ENCODE results near the gene TXLNG.
A peak's percentile ranks its signal among the peaks of the same experiment; 100 is the strongest.

The TXLNG gene

GRCh38 chrX:16828124-16828908 lies 42.0 kb downstream of the TXLNG start (continued):
- 0 out of 2 replicates have a peak, but pooled peaks have one; percentile 23 for TF ChIP-seq ZNF580 (tag by site-specific recombination; IDR thresholded peaks at IDR 0.05)
- TF ChIP-seq ZNF2 (tag by site-specific recombination; IDR thresholded peaks at IDR 0.05) = no peak
- TF ChIP-seq SP3 (tag by site-specific recombination; IDR thresholded peaks at IDR 0.05) = 0 out of 2 replicates have a peak, but pooled peaks have one; percentile 19
- no peak for TF ChIP-seq BCL11B (tag by site-specific recombination; IDR thresholded peaks at IDR 0.05; ENCODE audit: low read depth)
- 0 out of 2 replicates have a peak, but pooled peaks have one; percentile 18 for TF ChIP-seq TSHZ1 (tag by site-specific recombination; IDR thresholded peaks at IDR 0.05; ENCODE audit: borderline replicate concordance)
- 0 out of 2 replicates have a peak, but pooled peaks have one; percentile 24 for TF ChIP-seq PATZ1 (tag by site-specific recombination; IDR thresholded peaks at IDR 0.05)
- no peak for TF ChIP-seq ZNF624 (tag by site-specific recombination; IDR thresholded peaks at IDR 0.05)
- no peak for TF ChIP-seq ZNF623 (tag by site-specific recombination; IDR thresholded peaks at IDR 0.05)
- TF ChIP-seq ZNF544 (tag by site-specific recombination; IDR thresholded peaks at IDR 0.05) = no peak
- TF ChIP-seq ZNF558 (tag by site-specific recombination; IDR thresholded peaks at IDR 0.05) = 0 out of 2 replicates have a peak, but pooled peaks have one; percentile 28
- TF ChIP-seq ZNF530 (tag by site-specific recombination; IDR thresholded peaks at IDR 0.05; ENCODE audit: low read depth) = no peak
- 0 out of 2 replicates have a peak, but pooled peaks have one; percentile 21 for TF ChIP-seq ZFP37 (tag by site-specific recombination; IDR thresholded peaks at IDR 0.05)
- no peak for TF ChIP-seq ZNF585B (tag by site-specific recombination; IDR thresholded peaks at IDR 0.05)
- no peak for TF ChIP-seq HIC1 (tag by site-specific recombination; IDR thresholded peaks at IDR 0.05)
- peak; percentile 31; the same call in 1 of the 2 replicates for TF ChIP-seq ZNF140 (tag by site-specific recombination; IDR thresholded peaks at IDR 0.05)
- no peak for TF ChIP-seq ZNF658 (tag by site-specific recombination; IDR thresholded peaks at IDR 0.05)
- no peak for TF ChIP-seq ZNF830 (tag by site-specific recombination; IDR thresholded peaks at IDR 0.05; ENCODE audit: low read depth)
- TF ChIP-seq, protein P1, sequence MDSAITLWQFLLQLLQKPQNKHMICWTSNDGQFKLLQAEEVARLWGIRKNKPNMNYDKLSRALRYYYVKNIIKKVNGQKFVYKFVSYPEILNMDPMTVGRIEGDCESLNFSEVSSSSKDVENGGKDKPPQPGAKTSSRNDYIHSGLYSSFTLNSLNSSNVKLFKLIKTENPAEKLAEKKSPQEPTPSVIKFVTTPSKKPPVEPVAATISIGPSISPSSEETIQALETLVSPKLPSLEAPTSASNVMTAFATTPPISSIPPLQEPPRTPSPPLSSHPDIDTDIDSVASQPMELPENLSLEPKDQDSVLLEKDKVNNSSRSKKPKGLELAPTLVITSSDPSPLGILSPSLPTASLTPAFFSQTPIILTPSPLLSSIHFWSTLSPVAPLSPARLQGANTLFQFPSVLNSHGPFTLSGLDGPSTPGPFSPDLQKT (IDR thresholded peaks at IDR 0.05; ENCODE audit: borderline replicate concordance, low read depth, low read length) = no peak
- TF ChIP-seq IKZF3 (tag by site-specific recombination; IDR thresholded peaks at IDR 0.05) = peak; percentile 26; the same call in 1 of the 2 replicates
- no peak for TF ChIP-seq ZNF645 (tag by site-specific recombination; IDR thresholded peaks at IDR 0.05)
- TF ChIP-seq KLF8 (tag by site-specific recombination; IDR thresholded peaks at IDR 0.05) = peak; percentile 57; the same call in 1 of the 2 replicates
- TF ChIP-seq, protein P2, sequence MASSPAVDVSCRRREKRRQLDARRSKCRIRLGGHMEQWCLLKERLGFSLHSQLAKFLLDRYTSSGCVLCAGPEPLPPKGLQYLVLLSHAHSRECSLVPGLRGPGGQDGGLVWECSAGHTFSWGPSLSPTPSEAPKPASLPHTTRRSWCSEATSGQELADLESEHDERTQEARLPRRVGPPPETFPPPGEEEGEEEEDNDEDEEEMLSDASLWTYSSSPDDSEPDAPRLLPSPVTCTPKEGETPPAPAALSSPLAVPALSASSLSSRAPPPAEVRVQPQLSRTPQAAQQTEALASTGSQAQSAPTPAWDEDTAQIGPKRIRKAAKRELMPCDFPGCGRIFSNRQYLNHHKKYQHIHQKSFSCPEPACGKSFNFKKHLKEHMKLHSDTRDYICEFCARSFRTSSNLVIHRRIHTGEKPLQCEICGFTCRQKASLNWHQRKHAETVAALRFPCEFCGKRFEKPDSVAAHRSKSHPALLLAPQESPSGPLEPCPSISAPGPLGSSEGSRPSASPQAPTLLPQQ (tag by site-specific recombination; IDR thresholded peaks at IDR 0.05) = peak; percentile 70
- peak; percentile 63 for TF ChIP-seq ZXDB (tag by site-specific recombination; IDR thresholded peaks at IDR 0.05)
- no peak for TF ChIP-seq ZNF169 (tag by site-specific recombination; IDR thresholded peaks at IDR 0.05)
- no peak for TF ChIP-seq ZNF121 (tag by site-specific recombination; IDR thresholded peaks at IDR 0.05)
- no peak for TF ChIP-seq ZNF626 (tag by site-specific recombination; IDR thresholded peaks at IDR 0.05)
- no peak for TF ChIP-seq ZNF138 (tag by site-specific recombination; IDR thresholded peaks at IDR 0.05; ENCODE audit: borderline replicate concordance)
